ENCODE results near the gene CPNE1.

- TF ChIP-seq POLR2A (IDR thresholded peaks at IDR 0.05) (no peak), CTCF (IDR thresholded peaks at IDR 0.05 in 4 of 5, conservative IDR thresholded peaks at IDR 0.05 in 1 of 5) (no peak)
Observed at GRCh38 chr20:35582131-35582530, 82.6 kb downstream of the CPNE1 start.
